ENCODE measurements around the gene IL13RA1.
A peak's percentile ranks its signal among the peaks of the same experiment; 100 is the strongest.

The IL13RA1 gene

GRCh38 chrX:118726887-118727685 lies at the start of gene IL13RA1:
Gene IL13RA1, plus strand, starts transcription at chrX:118727606. Its CDS starts 33 bp downstream, at chrX:118727639.
- no peak for TF ChIP-seq CTCF (IDR thresholded peaks at IDR 0.05; ENCODE audit: insufficient read depth, missing control alignments)
- FAIRE-seq (no peak), DNase-seq (ENCODE audit: insufficient read length, low spot score) (peak; percentile 44)

- FAIRE-seq, result no peak
These were observed 48.1 kb upstream of the IL13RA1 start for GRCh38 chrX:118679290-118679689.

GRCh38 chrX:118682258-118683014 lies 45.0 kb upstream of the IL13RA1 start:
- FAIRE-seq (no peak), DNase-seq (ENCODE audit: insufficient read length, low spot score) (no peak)
- no peak for TF ChIP-seq CTCF (IDR thresholded peaks at IDR 0.05; ENCODE audit: insufficient read depth, missing control alignments)

More at GRCh38 chrX:118679290-118679689, 48.1 kb upstream of the IL13RA1 start:
- no peak for TF ChIP-seq CTCF (IDR thresholded peaks at IDR 0.05; ENCODE audit: insufficient read depth, missing control alignments)
- no peak for DNase-seq (ENCODE audit: insufficient read length, low spot score)

GRCh38 chrX:118685393-118685792 lies 42.0 kb upstream of the IL13RA1 start:
- DNase-seq (ENCODE audit: insufficient read length, low spot score) (no peak), FAIRE-seq (no peak)
- TF ChIP-seq CTCF (IDR thresholded peaks at IDR 0.05; ENCODE audit: insufficient read depth, missing control alignments), result no peak

GRCh38 chrX:118688935-118689334 lies 38.5 kb upstream of the IL13RA1 start:
- DNase-seq (ENCODE audit: insufficient read length, low spot score) (no peak), FAIRE-seq (no peak)
- TF ChIP-seq CTCF (IDR thresholded peaks at IDR 0.05; ENCODE audit: insufficient read depth, missing control alignments), result no peak

GRCh38 chrX:118693843-118694242 lies 33.6 kb upstream of the IL13RA1 start:
- no peak for TF ChIP-seq CTCF (IDR thresholded peaks at IDR 0.05; ENCODE audit: insufficient read depth, missing control alignments)
- no peak for DNase-seq (ENCODE audit: insufficient read length, low spot score)
- FAIRE-seq, result no peak

- DNase-seq (ENCODE audit: insufficient read length, low spot score) (no peak), FAIRE-seq (no peak)
- TF ChIP-seq CTCF (IDR thresholded peaks at IDR 0.05; ENCODE audit: insufficient read depth, missing control alignments), result no peak
These were observed 32.8 kb upstream of the IL13RA1 start for GRCh38 chrX:118694638-118695037.

All from D721Med (cell line).